MM.1S (cell line): ENCODE data around the gene SYNE1.

Experiments
- DNase-seq: peaks from one replicate; pipeline ENCODE4 v3.0.0-alpha.2; 2015
- H2AFZ ChIP-seq: fragments of 300-600 bp; sonication (generic); 2 replicates; pipeline ENCODE4 v1.6.0; 2016; ENCODE audit warnings: antibody characterized with exemption, low read length
- H3F3A ChIP-seq: fragments of 300-600 bp; sonication (generic); 2 replicates; pipeline ENCODE4 v1.6.1; 2016; ENCODE audit warnings: mild to moderate bottlenecking, antibody characterized with exemption, low read length, moderate library complexity, mixed read lengths; ENCODE audit not compliant: insufficient read depth
- H3K27ac ChIP-seq: fragments of 300-600 bp; sonication (generic); 2 replicates; pipeline ENCODE4 v1.5.1; 2016; ENCODE audit warnings: mild to moderate bottlenecking, low read length
- H3K27me3 ChIP-seq: fragments of 300-600 bp; sonication (generic); replicated peaks from 2 replicates; pipeline ENCODE4 v1.6.0; 2016; ENCODE audit warnings: low read length; ENCODE audit not compliant: insufficient read depth
- H3K36me3 ChIP-seq: fragments of 300-600 bp; sonication (generic); replicated peaks from 2 replicates; pipeline ENCODE4 v1.6.1; 2016; ENCODE audit warnings: mild to moderate bottlenecking, low read length, mixed read lengths; ENCODE audit not compliant: insufficient read depth
- H3K4me1 ChIP-seq: fragments of 300-600 bp; sonication (generic); 2 replicates; pipeline ENCODE4 v1.6.1; 2016; ENCODE audit warnings: low read length, mixed read lengths
- H3K4me2 ChIP-seq: fragments of 300-600 bp; sonication (generic); 2 replicates; pipeline ENCODE4 v1.6.0; 2016; ENCODE audit warnings: low read depth, low read length
- H3K4me3 ChIP-seq: fragments of 300-600 bp; sonication (generic); 2 replicates; pipeline ENCODE4 v1.5.1; 2016; ENCODE audit warnings: low read length, mixed read lengths
- H3K79me2 ChIP-seq: fragments of 300-600 bp; sonication (generic); 2 replicates; pipeline ENCODE4 v1.6.1; 2016; ENCODE audit warnings: mixed run types, low read length, mixed read lengths
- H3K9ac ChIP-seq: fragments of 300-600 bp; sonication (generic); 2 replicates; pipeline ENCODE4 v1.6.1; 2016; ENCODE audit warnings: low read length, mixed read lengths
- H3K9me2 ChIP-seq: fragments of 300-600 bp; sonication (generic); replicated peaks from 2 replicates; pipeline ENCODE4 v1.6.1; 2016; ENCODE audit warnings: mild to moderate bottlenecking, low read length, mixed read lengths; ENCODE audit not compliant: insufficient read depth
- H3K9me3 ChIP-seq: fragments of 300-600 bp; sonication (generic); replicated peaks from 2 replicates; pipeline ENCODE4 v1.6.1; 2016; ENCODE audit warnings: mild to moderate bottlenecking, low read length, mixed read lengths; ENCODE audit not compliant: insufficient read depth
- H4K20me1 ChIP-seq: fragments of 300-600 bp; sonication (generic); 2 replicates; pipeline ENCODE4 v1.6.1; 2016; ENCODE audit warnings: mild to moderate bottlenecking, low read length, moderate library complexity, mixed read lengths; ENCODE audit not compliant: insufficient read depth
- EZH2 ChIP-seq: fragments of 300-600 bp; sonication (generic); optimal IDR thresholded peaks from 2 replicates; pipeline ENCODE3; 2017; ENCODE audit warnings: low read depth, mild to moderate bottlenecking, antibody characterized with exemption, low read length, mixed read lengths
- EZH2phosphoT487 ChIP-seq: fragments of 300-600 bp; sonication (generic); IDR thresholded peaks from 2 replicates; pipeline ENCODE4 v1.6.1; 2018; ENCODE audit warnings: antibody characterized with exemption, low read length
- TF ChIP-seq, protein P1 (sequence below): fragments of 300-600 bp; sonication (generic); IDR thresholded peaks from 2 replicates; pipeline ENCODE4 v1.5.1; 2016; ENCODE audit warnings: antibody characterized with exemption, low read length, mixed read lengths

The SYNE1 gene

DNA sequence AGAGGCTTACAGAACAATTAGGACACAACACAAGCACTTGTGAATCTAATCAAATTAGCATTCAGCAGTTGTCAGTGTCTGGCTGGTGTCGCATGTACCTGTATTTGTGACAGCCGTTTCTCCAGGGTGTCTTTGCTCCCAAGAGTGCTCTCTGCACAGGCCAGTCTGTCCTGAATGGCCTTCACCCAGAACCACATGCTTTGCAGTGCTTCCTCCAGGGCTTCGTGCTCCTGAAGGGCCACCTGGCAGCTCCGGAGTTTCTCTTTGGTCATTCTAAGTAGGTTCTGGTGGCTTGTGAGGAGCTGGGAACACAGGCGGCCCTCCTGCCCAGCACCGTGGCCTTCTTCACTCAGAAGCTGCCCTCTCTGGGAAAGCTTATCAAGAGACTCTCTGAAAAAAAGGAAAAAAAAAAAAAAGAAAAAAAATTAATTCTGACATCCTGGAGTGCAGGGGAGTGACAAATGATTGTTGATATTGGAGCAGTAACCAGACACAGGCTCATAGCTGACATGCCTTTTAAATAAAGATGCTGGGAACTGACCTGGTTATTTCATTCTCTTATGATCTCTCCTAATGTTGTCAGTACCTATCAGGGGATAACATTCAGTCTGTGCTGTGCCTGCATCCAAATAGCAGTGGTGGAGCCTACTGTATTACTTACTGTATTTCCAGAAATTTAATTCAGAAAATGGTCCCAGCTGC lies 245.8 kb downstream of the SYNE1 start:
- no peaks in the 10 kb centered on the region for H3K9me3 ChIP-seq
- H3K4me2 ChIP-seq, result no peak overlapping the region
- no peaks in the 10 kb centered on the region for H3K79me2 ChIP-seq
- no peaks in the 10 kb centered on the region for H3K9me2 ChIP-seq
- H3K27ac ChIP-seq, result no peak overlapping the region
- H3K27me3 ChIP-seq, result no peaks in the 10 kb centered on the region
- no peaks in the 10 kb centered on the region for H3F3A ChIP-seq
- TF ChIP-seq EZH2phosphoT487, result no peak
- TF ChIP-seq, protein P1, sequence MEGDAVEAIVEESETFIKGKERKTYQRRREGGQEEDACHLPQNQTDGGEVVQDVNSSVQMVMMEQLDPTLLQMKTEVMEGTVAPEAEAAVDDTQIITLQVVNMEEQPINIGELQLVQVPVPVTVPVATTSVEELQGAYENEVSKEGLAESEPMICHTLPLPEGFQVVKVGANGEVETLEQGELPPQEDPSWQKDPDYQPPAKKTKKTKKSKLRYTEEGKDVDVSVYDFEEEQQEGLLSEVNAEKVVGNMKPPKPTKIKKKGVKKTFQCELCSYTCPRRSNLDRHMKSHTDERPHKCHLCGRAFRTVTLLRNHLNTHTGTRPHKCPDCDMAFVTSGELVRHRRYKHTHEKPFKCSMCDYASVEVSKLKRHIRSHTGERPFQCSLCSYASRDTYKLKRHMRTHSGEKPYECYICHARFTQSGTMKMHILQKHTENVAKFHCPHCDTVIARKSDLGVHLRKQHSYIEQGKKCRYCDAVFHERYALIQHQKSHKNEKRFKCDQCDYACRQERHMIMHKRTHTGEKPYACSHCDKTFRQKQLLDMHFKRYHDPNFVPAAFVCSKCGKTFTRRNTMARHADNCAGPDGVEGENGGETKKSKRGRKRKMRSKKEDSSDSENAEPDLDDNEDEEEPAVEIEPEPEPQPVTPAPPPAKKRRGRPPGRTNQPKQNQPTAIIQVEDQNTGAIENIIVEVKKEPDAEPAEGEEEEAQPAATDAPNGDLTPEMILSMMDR, result no peak
- no peak for TF ChIP-seq EZH2
- H3K36me3 ChIP-seq, result no peaks in the 10 kb centered on the region
- no peak for DNase-seq
- H4K20me1 ChIP-seq, result no peaks in the 10 kb centered on the region
- H3K4me3 ChIP-seq, result no peak overlapping the region
- H3K9ac ChIP-seq, result no peak overlapping the region
- H2AFZ ChIP-seq, result no peak overlapping the region
- H3K4me1 ChIP-seq, result no peaks in the 10 kb centered on the region

GRCh38 chr6:152387091-152387490 lies 250.1 kb downstream of the SYNE1 start:
- no peak for DNase-seq
- Histone ChIP-seq H3K27me3 (no peaks in the 10 kb centered on the region), H3K4me3 (no peak overlapping the region), H3K4me1 (no peaks in the 10 kb centered on the region), H3F3A (no peaks in the 10 kb centered on the region), H3K9ac (no peak overlapping the region), H3K9me3 (no peaks in the 10 kb centered on the region), H3K27ac (no peak overlapping the region), H3K4me2 (no peak overlapping the region), H3K9me2 (no peaks in the 10 kb centered on the region), H4K20me1 (no peaks in the 10 kb centered on the region), H3K79me2 (no peaks in the 10 kb centered on the region), H2AFZ (no peak overlapping the region), H3K36me3 (no peaks in the 10 kb centered on the region)
- TF ChIP-seq EZH2 (no peak), EZH2phosphoT487 (no peak)
- TF ChIP-seq, protein P1, result no peak

- Histone ChIP-seq H3K27me3 (no peaks in the 10 kb centered on the region), H3K4me2 (no peak overlapping the region), H3K9me2 (no peaks in the 10 kb centered on the region), H4K20me1 (no peaks in the 10 kb centered on the region), H3K79me2 (no peaks in the 10 kb centered on the region), H3K4me1 (no peaks in the 10 kb centered on the region), H3K9ac (no peak overlapping the region), H3F3A (no peaks in the 10 kb centered on the region), H3K36me3 (no peaks in the 10 kb centered on the region), H3K9me3 (no peaks in the 10 kb centered on the region), H3K4me3 (no peak overlapping the region), H3K27ac (no peak overlapping the region), H2AFZ (no peak overlapping the region)
- TF ChIP-seq EZH2, result no peak
- TF ChIP-seq, protein P1, result no peak
- no peak for DNase-seq
Observed at GRCh38 chr6:152386131-152386530, 251.0 kb downstream of the SYNE1 start.
